Activated T-cell treated with anti-CD3 and anti-CD28 coated beads, Interleukin-2, amount 50 U/mL, for 24 hours (primary cell): Measurements from ENCODE around the gene NUBP1.
"Not testable (repeated sequence)": the region's sequence is repeated elsewhere in the genome, so short reads cannot be mapped to it uniquely, and the experiment has no call there.

ENCODE experiments used
- DNase-seq: peaks from one replicate; pipeline ENCODE4 v3.0.0-alpha.2; 2020
- H3K27ac Mint-ChIP-seq: 2 replicates; pipeline ENCODE4 v1.8.0; 2020; ENCODE audit warnings: mild to moderate bottlenecking, mixed read lengths
- H3K27me3 Mint-ChIP-seq: 2 replicates; pipeline ENCODE4 v1.8.0; 2020; ENCODE audit warnings: mixed read lengths
- H3K36me3 Mint-ChIP-seq: 2 replicates; pipeline ENCODE4 v1.8.0; 2020; ENCODE audit warnings: low read depth, mixed read lengths
- H3K4me1 Mint-ChIP-seq: 2 replicates; pipeline ENCODE4 v1.8.0; 2020; ENCODE audit warnings: low read depth, mixed read lengths
- H3K4me3 Mint-ChIP-seq: 2 replicates; pipeline ENCODE4 v1.8.0; 2020; ENCODE audit warnings: mild to moderate bottlenecking, moderate library complexity, mixed read lengths
- H3K9me3 Mint-ChIP-seq: 2 replicates; pipeline ENCODE4 v1.8.0; 2020; ENCODE audit warnings: mixed read lengths

NUBP1 gene

DNA sequence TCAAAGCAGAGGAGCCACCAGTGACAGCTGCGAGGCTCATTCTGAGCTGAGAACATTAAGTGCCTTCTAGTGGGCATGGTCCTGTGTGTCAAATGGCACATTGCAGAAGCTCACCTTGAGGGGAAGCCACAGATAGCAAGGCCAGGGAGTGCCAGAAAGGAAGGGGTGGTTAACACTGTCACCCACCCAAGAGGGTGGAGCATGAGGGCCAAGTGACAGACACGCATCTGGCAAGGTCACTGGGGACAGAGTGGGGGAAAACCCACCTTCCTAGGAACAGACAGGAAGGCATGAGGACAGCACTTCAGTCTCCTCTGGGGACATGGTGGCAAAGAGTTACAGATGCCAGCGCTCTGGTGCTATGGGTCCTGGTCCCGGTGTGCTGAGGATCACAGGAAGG is 22.1 kb downstream of the NUBP1 start:
- no peaks in the 10 kb centered on the region for H3K27me3 Mint-ChIP-seq
- no peaks in the 10 kb centered on the region for H3K9me3 Mint-ChIP-seq
- no peak for DNase-seq
- no peak overlapping the region for H3K4me3 Mint-ChIP-seq
- peak overlapping the region; percentile 60 for H3K27ac Mint-ChIP-seq
- H3K36me3 Mint-ChIP-seq: peaks cover 86% of the 10 kb centered on the region
- H3K4me1 Mint-ChIP-seq: peaks cover 16% of the 10 kb centered on the region

DNA sequence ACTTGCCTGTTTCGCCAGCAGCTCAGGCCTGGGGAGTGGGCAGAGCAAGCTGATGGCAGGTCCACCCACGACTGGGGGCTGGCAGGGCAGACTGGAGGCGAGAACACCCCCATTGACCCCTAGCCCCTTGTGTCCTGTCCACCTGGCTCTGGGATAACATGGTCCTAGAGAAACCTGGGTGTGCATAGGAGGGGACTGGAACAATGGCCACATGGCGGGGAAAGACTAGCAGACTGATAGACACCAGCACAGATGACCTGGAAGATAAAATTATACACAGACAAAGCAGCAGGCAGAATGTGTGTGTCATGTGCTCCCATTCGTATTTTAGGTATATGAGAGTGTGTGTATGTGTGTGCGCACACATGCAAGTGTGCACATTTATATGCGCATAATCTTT is 23.5 kb downstream of the NUBP1 start:
- no peak overlapping the region for H3K4me3 Mint-ChIP-seq
- no peak for DNase-seq
- peaks cover 21% of the 10 kb centered on the region for H3K4me1 Mint-ChIP-seq
- no peak overlapping the region for H3K27ac Mint-ChIP-seq
- no peaks in the 10 kb centered on the region for H3K9me3 Mint-ChIP-seq
- no peaks in the 10 kb centered on the region for H3K27me3 Mint-ChIP-seq
- peaks cover 73% of the 10 kb centered on the region for H3K36me3 Mint-ChIP-seq

DNA sequence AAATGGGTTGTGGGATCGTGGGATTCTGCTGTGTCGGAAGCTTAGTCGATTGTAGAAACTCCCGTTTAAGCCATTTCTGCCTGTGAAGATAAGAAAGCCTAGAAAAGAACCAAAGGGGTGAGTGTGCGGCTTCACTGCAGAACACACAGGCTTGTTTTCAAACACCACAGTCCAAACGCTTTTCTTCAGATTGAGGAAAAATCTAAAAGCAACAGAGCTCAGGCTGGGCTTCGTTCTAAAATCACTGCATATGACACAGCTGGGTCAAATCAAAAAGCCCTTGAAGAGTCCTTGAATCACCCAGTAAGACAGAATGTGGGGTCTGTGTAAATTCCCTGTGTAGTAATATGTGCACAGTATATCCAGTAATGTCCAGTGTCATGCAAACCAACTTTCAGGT is 25.7 kb downstream of the NUBP1 start:
- Mint-ChIP-seq H3K4me1 (peaks cover 22% of the 10 kb centered on the region), H3K27ac (no peak overlapping the region), H3K9me3 (no peaks in the 10 kb centered on the region), H3K4me3 (no peak overlapping the region), H3K27me3 (no peaks in the 10 kb centered on the region), H3K36me3 (peaks cover 50% of the 10 kb centered on the region)
- no peak for DNase-seq

DNA sequence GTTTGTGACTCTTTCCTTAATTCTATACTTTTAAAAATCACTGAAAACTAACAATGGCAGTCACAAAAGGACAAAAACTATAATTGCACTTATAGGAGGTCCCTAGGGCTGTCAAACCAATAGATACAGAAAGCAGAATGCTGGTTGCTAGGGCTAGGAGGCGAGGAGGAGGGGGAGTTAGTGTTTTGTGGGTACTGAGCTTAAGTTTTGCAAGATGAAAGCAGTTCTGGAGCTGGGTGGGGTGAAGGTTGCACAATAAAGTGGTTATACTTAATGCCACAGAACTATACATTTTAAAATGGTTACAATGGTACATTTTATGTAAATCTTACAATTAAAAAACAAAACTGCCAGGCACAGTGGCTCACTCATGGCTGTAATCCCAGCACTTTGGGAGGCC is 27.3 kb downstream of the NUBP1 start:
- H3K27me3 Mint-ChIP-seq: no peaks in the 10 kb centered on the region
- no peak overlapping the region for H3K4me3 Mint-ChIP-seq
- no peaks in the 10 kb centered on the region for H3K9me3 Mint-ChIP-seq
- no peak overlapping the region for H3K27ac Mint-ChIP-seq
- H3K4me1 Mint-ChIP-seq: peaks cover 16% of the 10 kb centered on the region
- DNase-seq: no peak
- H3K36me3 Mint-ChIP-seq: peaks cover 37% of the 10 kb centered on the region

DNA sequence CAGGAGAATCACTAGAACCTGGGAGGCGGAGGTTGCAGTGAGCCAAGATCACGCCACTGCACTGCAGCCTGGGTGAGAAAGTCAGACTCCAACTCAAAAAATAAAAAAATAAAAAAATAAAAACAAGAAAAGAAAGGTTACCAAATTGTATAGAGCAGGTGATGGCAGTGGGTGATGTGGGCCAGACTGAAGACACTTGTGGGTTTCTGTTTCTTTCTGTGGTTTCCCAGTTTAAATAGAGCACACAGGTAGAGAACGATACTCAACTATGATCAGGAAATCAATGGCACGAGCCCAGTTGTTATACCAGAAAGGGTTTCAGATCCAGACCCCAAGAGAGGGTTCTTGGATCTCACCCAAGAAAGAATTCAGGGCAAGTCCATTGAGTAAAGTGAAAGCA is 32.6 kb downstream of the NUBP1 start:
- Mint-ChIP-seq H3K27ac (no peak overlapping the region), H3K4me3 (no peak overlapping the region), H3K27me3 (peaks cover 7% of the 10 kb centered on the region), H3K9me3 (no peaks in the 10 kb centered on the region), H3K4me1 (peaks cover 8% of the 10 kb centered on the region), H3K36me3 (no peaks in the 10 kb centered on the region)
- DNase-seq: no peak

DNA sequence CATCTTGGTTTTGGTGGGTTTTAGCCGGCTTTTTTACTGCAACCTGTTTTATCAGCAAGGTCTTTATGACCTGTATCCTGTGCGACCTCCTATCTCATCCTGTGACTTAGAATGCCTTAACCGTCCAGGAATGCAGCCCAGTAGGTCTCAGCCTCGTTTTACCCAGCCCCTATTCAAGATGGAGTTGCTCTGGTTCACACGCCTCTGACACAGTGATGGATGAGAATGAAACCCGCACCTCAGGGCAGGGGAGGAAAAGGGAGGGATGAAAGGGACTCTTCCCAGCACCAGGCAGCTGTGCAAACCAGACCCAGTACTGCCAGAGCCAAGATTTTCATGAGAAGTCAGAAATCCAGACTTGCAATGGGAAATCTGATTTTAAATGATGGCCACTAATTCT is 33.3 kb downstream of the NUBP1 start:
- not testable (repeated sequence) for H3K36me3 Mint-ChIP-seq, DNase-seq, H3K27ac Mint-ChIP-seq, H3K9me3 Mint-ChIP-seq, H3K4me3 Mint-ChIP-seq, H3K4me1 Mint-ChIP-seq
- peaks cover 10% of the 10 kb centered on the region for H3K27me3 Mint-ChIP-seq

DNA sequence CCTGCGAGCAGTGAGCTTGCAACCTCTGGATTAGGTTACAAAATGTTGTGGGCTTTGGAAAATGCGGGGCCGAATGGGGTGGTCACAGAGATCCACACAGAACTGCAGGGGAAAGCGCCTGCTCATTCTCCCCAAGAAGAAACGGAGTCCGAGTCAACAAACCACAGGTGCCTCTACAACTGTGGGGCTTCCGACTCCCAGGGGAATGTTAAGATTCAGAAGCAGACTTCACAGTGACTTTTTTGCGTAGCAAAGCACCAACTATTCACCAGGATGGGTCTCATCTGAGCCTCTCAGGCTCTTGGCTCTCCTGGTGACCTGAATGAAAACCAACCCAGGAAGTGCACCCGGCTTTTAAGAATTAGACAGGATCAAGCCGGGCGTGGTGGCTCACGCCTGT is 33.7 kb downstream of the NUBP1 start:
- Mint-ChIP-seq H3K27ac (no peak overlapping the region), H3K9me3 (no peaks in the 10 kb centered on the region), H3K4me1 (peaks cover 8% of the 10 kb centered on the region), H3K27me3 (peaks cover 15% of the 10 kb centered on the region), H3K4me3 (no peak overlapping the region), H3K36me3 (no peaks in the 10 kb centered on the region)
- DNase-seq: no peak

DNA sequence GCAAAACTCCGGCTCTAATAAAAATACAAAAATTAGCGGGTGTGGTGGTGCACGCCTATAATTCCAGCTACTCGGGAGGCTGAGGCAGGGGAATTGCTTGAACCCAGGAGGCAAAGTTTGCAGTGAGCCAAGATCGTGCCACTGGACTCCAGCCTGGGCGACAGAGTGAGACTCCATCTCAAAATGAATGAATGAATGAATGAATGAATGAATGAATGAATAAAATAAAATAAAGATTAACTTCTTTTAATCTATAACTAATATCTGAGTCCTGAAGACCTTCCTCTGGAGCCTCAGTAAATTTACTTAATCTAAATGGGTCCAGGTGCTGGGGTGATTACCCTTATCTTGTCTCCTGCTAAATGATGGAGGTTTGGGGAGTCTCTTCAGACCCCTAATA is 36.3 kb downstream of the NUBP1 start:
- not testable (repeated sequence) for H3K9me3 Mint-ChIP-seq, H3K36me3 Mint-ChIP-seq, DNase-seq, H3K4me3 Mint-ChIP-seq, H3K4me1 Mint-ChIP-seq, H3K27ac Mint-ChIP-seq
- H3K27me3 Mint-ChIP-seq: peaks cover 15% of the 10 kb centered on the region

DNA sequence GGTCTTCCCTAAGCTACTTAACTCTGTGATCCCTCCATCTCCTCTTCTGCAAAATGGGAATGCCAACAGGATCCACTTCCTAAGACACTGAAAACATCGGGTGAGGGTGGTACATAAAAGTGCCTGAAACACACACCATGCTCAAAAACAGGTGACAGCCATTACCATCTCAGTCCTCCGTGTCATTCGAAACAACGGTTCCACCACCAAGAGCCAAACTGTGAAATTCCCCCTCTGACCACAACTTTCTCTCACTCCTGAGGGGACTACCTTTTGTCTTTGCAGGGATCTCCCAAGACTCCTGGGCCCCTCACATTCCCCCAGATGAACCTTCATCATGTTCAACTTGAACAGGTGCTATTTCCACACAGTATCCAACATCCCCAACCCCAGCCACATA is 37.0 kb downstream of the NUBP1 start:
- Mint-ChIP-seq H3K4me1 (peaks cover 3% of the 10 kb centered on the region), H3K27ac (no peak overlapping the region), H3K9me3 (no peaks in the 10 kb centered on the region), H3K36me3 (no peaks in the 10 kb centered on the region), H3K4me3 (no peak overlapping the region), H3K27me3 (peaks cover 15% of the 10 kb centered on the region)
- no peak for DNase-seq

DNA sequence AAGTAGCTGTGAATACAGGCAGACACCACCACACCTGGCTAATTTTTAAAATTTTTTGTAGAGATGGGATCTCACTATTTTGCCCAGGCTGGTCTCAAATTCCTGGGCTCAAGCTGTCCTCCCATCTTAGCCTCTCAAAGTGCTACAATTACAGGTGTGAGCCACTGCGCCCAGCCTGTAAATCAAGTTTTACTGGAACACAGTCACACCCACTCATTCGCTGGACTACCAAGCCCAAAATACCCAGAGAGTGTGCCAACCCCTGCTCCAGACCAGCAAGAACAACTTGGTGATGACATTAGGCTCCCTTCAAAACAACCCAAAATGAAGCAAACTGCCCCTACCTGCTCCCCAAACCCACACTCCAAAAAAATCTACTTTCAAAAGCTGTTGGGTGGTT is 39.0 kb downstream of the NUBP1 start:
- Mint-ChIP-seq H3K27ac (no peak overlapping the region), H3K27me3 (peaks cover 15% of the 10 kb centered on the region), H3K4me3 (no peak overlapping the region), H3K36me3 (no peaks in the 10 kb centered on the region), H3K9me3 (no peaks in the 10 kb centered on the region), H3K4me1 (no peaks in the 10 kb centered on the region)
- no peak for DNase-seq

DNA sequence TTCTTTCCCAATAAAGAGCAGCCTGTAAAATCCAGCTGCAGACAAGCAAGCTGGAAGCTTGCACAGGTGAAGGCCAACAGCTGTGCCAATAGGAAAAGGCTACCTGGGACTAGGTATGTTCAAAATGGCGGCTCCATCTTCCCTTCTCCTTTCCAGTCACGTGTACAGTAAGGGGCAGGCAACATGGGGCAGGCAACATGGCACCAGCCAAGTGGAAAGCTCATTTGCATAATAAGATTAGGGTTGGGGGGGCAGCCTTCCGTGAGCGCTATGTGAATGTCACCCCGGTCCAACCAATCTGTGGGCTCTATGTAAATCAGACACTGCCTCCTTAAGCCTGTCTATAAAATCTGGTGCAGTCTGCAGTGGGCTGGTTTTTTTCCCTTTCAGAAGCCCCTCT is 43.7 kb downstream of the NUBP1 start:
- H3K9me3 Mint-ChIP-seq: no peaks in the 10 kb centered on the region
- no peaks in the 10 kb centered on the region for H3K4me1 Mint-ChIP-seq
- H3K36me3 Mint-ChIP-seq: no peaks in the 10 kb centered on the region
- H3K27ac Mint-ChIP-seq: no peak overlapping the region
- no peak overlapping the region for H3K4me3 Mint-ChIP-seq
- peaks cover under 1% of the 10 kb centered on the region for H3K27me3 Mint-ChIP-seq
- no peak for DNase-seq

DNA sequence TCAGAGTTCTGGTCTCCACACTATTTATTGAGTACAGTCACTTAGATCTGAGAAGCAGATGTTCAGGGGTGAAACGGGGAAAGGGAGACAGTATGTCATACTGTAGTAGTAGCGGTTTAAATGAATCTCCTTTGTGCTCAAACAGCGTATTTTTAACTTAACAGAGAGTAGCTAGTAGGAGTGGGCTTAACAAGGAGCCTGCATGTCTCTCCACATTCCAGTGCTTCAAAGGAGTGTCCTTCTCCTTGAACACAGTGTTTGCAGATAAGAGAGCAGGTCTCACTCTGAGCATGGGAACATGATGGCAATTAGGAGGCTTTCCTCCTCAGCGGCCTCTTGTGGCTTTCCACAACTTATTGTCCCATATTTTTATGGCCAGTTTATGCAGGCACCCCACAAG is 45.0 kb downstream of the NUBP1 start:
- not testable (repeated sequence) for DNase-seq, H3K36me3 Mint-ChIP-seq, H3K27ac Mint-ChIP-seq, H3K9me3 Mint-ChIP-seq, H3K27me3 Mint-ChIP-seq, H3K4me1 Mint-ChIP-seq, H3K4me3 Mint-ChIP-seq

DNA sequence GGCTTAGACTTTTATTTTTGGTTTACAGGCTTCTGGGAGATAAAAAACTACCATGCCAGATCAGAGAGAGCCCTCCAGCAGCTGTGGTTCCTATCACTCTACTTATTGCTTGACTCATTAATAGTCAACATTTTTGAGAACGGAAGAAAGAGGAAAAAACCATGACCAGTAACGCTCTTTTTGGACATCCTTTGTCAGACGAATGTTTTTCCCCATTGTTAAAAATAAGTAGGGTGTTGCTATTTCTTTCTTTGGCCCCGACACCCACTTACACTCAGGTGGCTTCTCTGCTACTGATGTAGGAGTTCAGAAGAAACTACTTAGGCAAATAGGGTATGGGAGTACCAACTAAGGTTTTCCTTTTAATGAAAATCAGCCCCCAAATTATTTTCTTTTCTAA is 47.4 kb downstream of the NUBP1 start:
- Mint-ChIP-seq H3K9me3 (no peaks in the 10 kb centered on the region), H3K27ac (no peak overlapping the region), H3K27me3 (no peaks in the 10 kb centered on the region), H3K4me3 (no peak overlapping the region), H3K36me3 (no peaks in the 10 kb centered on the region), H3K4me1 (no peaks in the 10 kb centered on the region)
- no peak for DNase-seq

DNA sequence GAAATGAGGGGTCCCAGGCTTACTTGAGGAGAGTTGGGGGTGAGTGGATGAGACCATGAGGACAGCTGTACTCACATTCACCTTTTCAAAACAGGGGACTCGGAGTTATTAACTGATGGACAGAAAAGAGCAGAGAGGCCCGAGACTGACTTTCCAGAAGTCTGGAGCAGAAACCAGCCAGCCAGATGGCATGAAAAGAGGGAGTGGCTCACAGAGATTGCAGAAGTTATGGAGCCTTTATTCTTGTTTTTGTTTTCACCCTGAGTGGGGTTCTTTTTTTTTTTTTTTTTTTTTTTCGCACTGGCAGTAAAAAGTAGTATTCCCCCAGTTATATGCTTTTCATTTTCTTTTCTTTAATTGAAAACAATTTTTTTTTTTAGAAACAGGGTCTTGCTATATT is 56.1 kb downstream of the NUBP1 start:
- H3K36me3 Mint-ChIP-seq: no peaks in the 10 kb centered on the region
- DNase-seq: no peak
- no peak overlapping the region for H3K4me3 Mint-ChIP-seq
- H3K27me3 Mint-ChIP-seq: peaks cover 2% of the 10 kb centered on the region
- H3K4me1 Mint-ChIP-seq: no peaks in the 10 kb centered on the region
- H3K9me3 Mint-ChIP-seq: peaks cover 2% of the 10 kb centered on the region
- no peak overlapping the region for H3K27ac Mint-ChIP-seq

DNA sequence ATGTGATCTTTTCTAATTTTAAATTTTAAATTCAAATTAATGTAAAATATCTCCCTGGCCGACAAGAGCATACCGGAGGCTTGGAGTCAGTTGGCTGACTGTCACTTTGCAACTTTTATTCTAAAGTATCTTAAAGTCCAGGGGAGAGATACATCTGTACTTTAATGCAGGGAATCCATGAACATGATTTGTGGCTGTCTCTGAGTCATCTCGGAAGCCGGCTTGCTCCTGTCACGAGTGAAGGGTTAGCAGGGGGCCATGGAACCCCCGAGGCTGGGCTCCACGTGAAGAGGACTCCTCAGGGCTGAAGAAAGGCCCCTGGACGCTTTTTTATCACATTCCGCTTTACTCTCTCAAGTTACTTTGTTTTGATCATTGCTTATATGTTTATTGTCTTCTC is 61.7 kb downstream of the NUBP1 start:
- DNase-seq: no peak
- no peaks in the 10 kb centered on the region for H3K4me1 Mint-ChIP-seq
- no peak overlapping the region for H3K27ac Mint-ChIP-seq
- no peaks in the 10 kb centered on the region for H3K36me3 Mint-ChIP-seq
- peaks cover 12% of the 10 kb centered on the region for H3K27me3 Mint-ChIP-seq
- H3K4me3 Mint-ChIP-seq: no peak overlapping the region
- no peaks in the 10 kb centered on the region for H3K9me3 Mint-ChIP-seq

DNA sequence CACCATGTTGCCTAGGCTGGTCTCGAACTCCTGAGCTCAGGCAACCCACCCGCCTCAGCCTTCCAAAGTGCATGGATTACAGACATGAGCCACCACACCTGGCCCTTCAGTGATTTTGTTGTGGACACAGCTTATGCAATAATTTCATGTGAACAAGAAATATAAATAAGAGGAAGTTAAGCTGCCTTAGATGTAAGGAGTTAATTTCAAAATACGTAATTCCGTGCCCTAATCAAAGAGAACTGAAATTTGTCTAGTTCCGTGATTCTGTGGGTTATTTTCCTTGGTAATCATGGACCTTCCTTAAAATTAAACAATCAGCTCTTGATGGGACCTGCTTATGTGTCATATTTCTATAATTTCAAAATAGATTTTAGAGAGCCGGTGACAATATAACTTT is 63.1 kb downstream of the NUBP1 start:
- no peak overlapping the region for H3K27ac Mint-ChIP-seq
- DNase-seq: no peak
- no peak overlapping the region for H3K4me3 Mint-ChIP-seq
- H3K4me1 Mint-ChIP-seq: no peaks in the 10 kb centered on the region
- no peaks in the 10 kb centered on the region for H3K36me3 Mint-ChIP-seq
- no peaks in the 10 kb centered on the region for H3K9me3 Mint-ChIP-seq
- peaks cover 12% of the 10 kb centered on the region for H3K27me3 Mint-ChIP-seq
